HG03575 (cell line): Measurements from ENCODE around the gene SPTSSB.
A peak's percentile ranks its signal among the peaks of the same experiment; 100 is the strongest.

ENCODE experiments used
- ATAC-seq: cut with Tn5 transposase; IDR thresholded peaks from one replicate; pipeline ENCODE4 v1.9.1; 2021; ENCODE audit not compliant: unreplicated experiment, insufficient number of reproducible peaks, low FRiP score; ENCODE audit errors: extremely low read depth

The SPTSSB gene

GRCh38 chr3:161393803-161394202 lies 22.5 kb upstream of the SPTSSB start:
- ATAC-seq = no peak

- no peak for ATAC-seq
Observed at GRCh38 chr3:161393310-161393709, 22.0 kb upstream of the SPTSSB start.

GRCh38 chr3:161392853-161393252 lies 21.5 kb upstream of the SPTSSB start:
- ATAC-seq = no peak

- ATAC-seq = no peak
Observed at GRCh38 chr3:161390200-161390599, 18.9 kb upstream of the SPTSSB start.

GRCh38 chr3:161389445-161390035 lies 18.2 kb upstream of the SPTSSB start:
- ATAC-seq = no peak

GRCh38 chr3:161388855-161389254 lies 17.5 kb upstream of the SPTSSB start:
- ATAC-seq = no peak

GRCh38 chr3:161386991-161387770 lies 15.9 kb upstream of the SPTSSB start:
- ATAC-seq = no peak

GRCh38 chr3:161372321-161373260 lies 1.3 kb upstream of the SPTSSB start:
- ATAC-seq = no peak

GRCh38 chr3:161369531-161369930 lies 1.8 kb downstream of the SPTSSB start:
- ATAC-seq = no peak

GRCh38 chr3:161366094-161366493 lies 5.2 kb downstream of the SPTSSB start:
- no peak for ATAC-seq

GRCh38 chr3:161358488-161358887 lies 12.8 kb downstream of the SPTSSB start:
- no peak for ATAC-seq

- no peak for ATAC-seq
Observed at GRCh38 chr3:161356287-161356686, 15.0 kb downstream of the SPTSSB start.

GRCh38 chr3:161355508-161355907 lies 15.8 kb downstream of the SPTSSB start:
- no peak for ATAC-seq

GRCh38 chr3:161354554-161354953 lies 16.8 kb downstream of the SPTSSB start:
- no peak for ATAC-seq

- no peak for ATAC-seq
Observed at GRCh38 chr3:161351330-161351729, 20.0 kb downstream of the SPTSSB start.

- ATAC-seq = no peak
Observed at GRCh38 chr3:161350916-161351315, 20.4 kb downstream of the SPTSSB start.

GRCh38 chr3:161349529-161350312 lies 21.6 kb downstream of the SPTSSB start:
- peak; percentile 51 for ATAC-seq

- peak; percentile 35 for ATAC-seq
Observed at GRCh38 chr3:161348796-161349400, 22.4 kb downstream of the SPTSSB start.

- no peak for ATAC-seq
Observed at GRCh38 chr3:161347726-161348125, 23.6 kb downstream of the SPTSSB start.
